ENCODE data around the gene PRM3.

The PRM3 gene

DNA sequence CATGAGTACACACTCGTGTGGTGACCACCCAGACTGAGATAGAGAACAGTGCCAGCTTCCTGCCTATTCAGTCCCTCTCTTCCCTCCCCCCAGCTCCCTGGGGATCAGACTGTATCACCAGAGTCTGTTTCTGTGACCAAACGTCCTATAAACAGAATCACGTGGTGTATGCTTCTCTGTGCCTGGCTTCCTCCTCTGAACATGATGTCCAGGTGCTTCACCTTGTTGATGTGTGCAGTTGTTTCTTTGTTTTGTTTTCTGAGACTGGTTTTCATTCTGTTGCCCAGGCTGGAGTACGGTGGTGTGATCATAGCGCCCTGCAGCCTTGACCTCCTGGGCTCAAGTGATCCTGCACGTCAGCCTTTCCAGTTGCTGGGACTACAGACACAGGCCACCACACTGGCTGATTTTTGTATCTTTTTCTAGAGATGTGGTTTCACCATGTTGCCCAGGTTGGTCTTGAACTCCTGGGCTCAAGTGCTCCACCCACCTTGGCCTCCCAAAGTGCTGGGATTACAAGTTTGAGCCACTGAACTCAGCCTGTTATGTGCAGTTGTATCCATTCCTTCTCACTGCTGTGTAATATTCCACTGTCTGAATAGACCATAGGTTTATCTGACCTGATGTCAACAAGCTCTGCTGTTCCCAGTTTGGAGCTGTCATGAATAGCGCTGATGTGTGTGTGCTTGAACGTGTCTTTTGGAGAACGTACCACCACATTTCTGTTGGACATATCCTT, 36.6 kb upstream of the PRM3 start:
- H3K27ac ChIP-seq: no peak overlapping the region

DNA sequence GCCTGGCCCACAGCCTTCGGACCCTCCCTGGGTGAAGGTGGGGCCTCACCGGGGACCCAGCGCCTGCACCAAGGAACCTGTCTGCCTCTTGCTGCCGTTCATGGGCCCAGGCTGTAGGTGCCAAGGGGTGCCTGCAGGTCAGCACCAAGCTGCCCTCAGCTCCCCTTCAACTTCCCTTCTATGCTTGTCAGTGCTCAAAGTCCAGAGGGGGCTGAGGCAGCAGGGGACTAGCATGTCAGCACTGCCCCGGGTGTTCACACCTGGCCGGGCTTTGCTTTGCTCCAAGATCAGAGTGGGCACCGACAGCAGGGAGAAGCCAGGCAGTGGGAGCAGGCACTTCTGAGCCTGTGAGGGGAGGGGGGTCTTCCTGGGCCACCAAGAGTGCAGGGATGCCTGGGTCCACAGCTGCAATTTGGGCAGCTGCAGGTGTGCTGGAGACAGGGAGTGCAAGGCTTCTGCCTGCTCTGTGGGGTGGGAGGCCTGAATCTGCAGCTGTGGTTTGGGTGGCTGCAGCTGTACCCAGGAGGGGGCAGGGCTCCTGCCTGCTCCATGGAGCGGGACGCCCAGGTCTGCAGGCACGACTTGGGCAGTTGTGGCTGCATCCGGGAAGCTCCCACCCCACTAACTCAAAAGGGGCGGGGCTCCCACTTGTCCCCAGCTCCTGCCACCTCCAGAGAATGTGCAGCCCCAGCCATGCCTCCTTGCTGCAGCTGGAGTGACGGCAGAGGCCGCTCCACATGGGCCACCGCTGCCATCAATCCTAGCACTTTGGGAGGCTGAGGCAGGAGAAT, 35.3 kb upstream of the PRM3 start:
- TF ChIP-seq CTCF (conservative IDR thresholded peaks at IDR 0.05): no peak
- H3K27ac ChIP-seq: no peak overlapping the region

More for the DNA sequence above, 36.6 kb upstream of the PRM3 start:
- no peak for TF ChIP-seq CTCF (conservative IDR thresholded peaks at IDR 0.05)

GRCh38 chr16:11307639-11308492, 34.4 kb upstream of the PRM3 start:
- H3K27ac ChIP-seq: no peak overlapping the region
- TF ChIP-seq CTCF (conservative IDR thresholded peaks at IDR 0.05): no peak

DNA sequence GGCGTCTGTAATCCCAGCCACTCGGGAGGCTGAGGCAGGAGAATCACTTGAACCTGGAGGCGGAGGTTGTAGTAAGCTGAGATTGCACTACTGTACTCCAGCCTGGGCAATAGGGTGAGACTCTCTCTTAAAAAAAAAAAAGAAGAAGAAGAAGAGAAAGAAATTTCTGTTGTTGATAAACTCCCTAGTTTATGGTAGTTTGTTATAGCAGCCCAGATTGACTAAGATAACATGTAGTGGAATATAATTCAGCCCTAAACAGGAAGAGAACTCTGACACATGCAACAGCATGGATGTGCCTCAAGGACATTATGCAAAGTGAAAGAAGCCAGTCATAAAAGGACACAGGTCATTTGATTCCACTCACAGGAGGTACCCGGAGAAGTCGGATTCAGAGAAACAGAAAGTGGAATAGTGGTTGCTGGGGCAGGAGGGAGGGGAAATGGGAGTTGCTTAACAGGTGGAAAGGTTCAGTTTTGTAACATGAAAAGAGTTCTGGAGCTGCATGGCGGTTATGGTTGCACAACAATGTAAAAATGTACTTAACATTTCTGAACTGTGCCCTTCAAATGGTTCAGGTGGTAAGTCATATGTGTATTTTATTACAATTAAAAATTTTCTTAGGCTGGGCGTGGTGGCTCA, 33.7 kb upstream of the PRM3 start:
- TF ChIP-seq CTCF (conservative IDR thresholded peaks at IDR 0.05): no peak

GRCh38 chr16:11306381-11306780, 33.0 kb upstream of the PRM3 start:
- no peak overlapping the region for H3K27ac ChIP-seq

More for the DNA sequence above, 33.7 kb upstream of the PRM3 start:
- no peak overlapping the region for H3K27ac ChIP-seq

DNA sequence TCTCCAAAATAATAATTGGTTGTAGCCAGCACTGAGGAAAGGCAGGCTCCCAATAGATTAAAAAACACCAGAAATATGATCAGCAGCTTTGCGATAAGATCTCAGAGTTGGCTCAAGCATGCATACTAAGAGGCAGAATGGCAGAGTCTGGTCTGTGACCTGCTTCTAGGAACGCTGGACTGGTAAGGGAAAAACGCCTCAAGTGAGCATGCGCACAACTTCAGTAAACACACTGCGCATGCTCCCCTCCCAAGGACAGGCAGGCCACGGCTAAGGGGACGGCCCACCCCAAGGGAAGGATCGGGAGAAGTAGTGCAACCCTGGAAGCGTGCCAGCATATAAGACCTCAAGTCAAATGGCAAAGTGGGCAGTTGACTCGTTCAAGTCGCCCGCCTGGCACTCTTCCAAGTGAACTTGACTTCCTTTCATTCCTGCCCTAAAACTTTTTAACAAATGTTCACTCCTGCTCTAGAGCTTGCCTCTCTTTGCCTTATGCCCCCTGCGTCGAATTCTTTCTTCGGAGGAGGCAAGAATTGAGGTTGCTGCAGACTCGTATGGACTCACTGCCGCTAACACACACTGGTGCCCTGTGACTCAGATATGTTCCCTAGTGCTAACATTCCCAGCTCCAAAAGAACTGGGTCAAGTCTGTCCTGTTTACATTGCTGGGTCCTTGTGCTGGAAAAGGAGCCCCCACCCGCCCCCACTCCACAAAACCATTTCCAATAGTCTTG, 30.1 kb upstream of the PRM3 start:
- TF ChIP-seq CTCF (conservative IDR thresholded peaks at IDR 0.05): no peak
- H3K27ac ChIP-seq: peak overlapping the region; percentile 57

More at GRCh38 chr16:11306381-11306780, 33.0 kb upstream of the PRM3 start:
- no peak for TF ChIP-seq CTCF (conservative IDR thresholded peaks at IDR 0.05)

All from VCaP (cell line).